Activated CD4-positive, alpha-beta T cell treated with anti-CD3 and anti-CD28 coated beads, Interleukin-2, amount 50 U/mL, for 1 hour (primary cell): ENCODE measurements around the gene PAFAH1B1.
"Not testable (repeated sequence)": the region's sequence is repeated elsewhere in the genome, so short reads cannot be mapped to it uniquely, and the experiment has no call there.

Experiments
- DNase-seq: peaks from one replicate; pipeline ENCODE4 v3.0.0-alpha.2; 2020

Gene PAFAH1B1

DNA sequence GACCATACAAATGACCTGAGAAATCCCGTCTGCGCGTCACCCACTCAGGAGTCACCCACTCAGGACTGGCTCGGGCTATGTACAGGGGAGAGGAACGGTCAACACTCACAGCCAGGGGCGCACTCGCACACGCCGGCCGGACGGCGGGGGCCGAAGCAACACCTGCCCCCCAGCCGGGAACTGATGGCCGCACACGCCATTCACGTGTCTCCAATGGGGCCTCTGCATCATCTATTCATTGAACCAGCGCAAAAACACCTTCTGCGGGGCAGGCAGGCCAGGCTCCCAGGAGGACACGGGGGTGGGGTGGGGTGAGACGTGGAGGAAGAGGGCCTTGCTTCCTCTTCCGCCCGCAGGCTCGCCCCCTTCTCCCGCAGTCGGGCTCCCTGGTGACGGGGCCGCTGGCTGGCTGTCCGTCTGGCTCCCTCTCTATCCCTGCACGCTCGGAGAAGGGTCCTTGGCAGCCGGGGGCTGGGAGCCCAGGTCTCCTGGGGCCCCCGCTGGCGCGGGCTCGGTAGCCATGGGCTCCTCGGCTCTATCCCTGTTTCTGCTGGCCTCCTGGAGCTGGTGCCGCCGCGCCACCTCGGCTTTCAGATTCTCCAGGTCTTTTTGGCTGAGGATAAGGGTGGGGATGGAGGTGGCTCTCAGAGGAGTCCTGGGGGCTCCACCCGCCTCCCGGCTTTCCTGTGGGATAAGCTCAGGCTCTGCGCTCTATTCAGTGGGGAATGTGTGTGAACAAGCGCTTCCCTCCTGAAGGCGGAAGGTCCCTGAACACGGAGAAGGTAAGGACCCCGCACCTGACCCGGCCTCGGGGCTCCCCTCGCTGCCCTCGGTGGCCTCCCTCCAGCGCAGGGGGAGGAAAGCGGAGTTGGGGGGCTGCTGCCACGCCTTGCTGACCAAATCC is 97.0 kb downstream of the PAFAH1B1 start:
- DNase-seq, result no peak

DNA sequence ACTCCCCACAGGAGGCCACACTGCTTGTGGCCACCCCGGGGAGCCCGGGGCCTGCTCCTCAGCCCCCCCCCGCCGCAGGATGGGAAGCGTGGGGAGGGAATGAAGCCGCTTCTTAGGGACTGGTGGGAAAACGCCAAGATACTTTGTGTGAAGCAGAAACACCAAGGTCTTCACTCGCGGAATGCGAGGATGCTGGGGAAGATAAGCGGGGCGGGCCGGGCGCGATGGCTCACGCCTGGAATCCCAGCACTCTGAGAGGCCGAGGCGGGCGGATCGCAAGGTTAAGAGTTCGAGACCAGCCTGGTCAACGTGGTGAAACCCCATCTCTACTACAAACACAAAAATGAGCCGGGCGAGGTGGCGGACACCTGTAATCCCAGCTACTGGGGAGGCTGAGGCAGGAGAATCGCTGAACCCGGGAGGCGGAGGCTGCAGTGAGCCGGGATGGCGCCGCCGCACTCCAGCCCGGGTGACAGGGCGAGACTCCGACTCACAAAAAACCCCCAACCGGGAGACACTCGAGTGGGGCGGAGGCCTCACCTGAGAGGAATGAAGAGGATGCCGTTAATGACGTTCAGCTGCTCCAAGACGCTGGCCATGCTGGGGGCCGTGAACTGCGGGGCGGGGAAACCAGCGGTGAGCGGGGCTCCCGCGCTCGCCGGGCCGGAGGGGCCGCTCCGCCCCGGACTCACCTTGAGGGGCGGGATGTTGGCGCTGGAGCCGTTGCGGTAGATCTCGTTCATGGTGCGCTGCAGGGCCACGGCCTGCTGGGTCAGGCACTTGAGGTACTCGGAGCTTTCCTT is 97.8 kb downstream of the PAFAH1B1 start:
- DNase-seq, result no peak

DNA sequence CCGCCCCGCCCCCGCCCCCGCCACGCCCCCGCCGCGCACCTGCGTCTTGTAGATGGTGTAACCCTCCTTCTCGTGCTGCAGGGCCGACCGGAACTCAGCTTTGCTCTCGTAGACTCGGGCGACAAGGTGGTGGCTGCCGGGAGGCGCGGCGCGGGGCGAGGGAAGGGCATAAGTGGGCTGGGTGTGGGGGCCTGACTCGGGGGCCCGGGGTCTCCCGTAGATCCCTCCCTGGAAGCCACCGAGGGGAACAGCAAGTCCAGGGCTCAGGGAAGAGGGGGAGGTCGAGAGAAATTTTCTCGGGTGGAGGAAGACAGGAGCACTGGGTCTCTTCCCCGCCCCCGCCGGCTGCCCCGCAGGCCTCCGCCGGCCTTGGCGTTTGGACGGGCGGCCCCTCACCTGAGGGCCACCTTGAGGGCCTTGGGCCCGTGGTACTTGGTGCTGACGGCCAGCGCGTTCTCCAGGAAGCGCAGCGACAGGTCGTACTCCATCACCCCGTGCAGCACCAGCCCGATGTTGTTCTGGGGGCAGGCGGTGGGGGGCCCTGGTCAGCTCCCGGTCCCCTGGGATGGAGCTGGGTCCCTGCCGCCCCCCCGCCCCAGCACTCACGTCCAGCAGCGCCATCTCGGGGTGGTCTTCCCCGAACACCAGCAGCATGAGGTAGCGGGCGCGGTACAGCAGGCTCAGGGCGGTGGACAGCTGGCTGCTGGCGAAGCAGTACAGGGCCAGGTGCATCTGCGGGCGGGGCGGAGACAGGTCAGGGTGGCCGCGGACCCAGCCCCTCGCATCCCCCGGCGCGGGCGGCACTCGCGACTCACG is 98.7 kb downstream of the PAFAH1B1 start:
- DNase-seq, result no peak

DNA sequence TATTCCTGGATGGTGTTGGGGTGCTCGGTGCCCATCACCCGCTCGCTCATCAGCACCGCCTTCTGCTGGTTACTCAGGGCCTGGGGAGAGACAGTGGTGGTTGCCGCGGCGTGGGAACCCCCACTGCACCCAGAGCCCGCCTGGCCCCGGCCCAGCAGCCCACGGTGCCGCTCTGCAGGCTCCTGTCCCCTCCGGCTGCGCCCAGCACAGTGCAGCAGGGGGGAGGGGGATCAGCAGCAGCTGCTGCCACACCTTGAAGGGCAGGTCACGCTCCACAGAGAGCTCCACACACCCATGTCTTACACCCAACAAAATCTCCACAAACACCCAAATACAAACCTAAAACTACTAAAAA is 99.3 kb downstream of the PAFAH1B1 start:
- no peak for DNase-seq

DNA sequence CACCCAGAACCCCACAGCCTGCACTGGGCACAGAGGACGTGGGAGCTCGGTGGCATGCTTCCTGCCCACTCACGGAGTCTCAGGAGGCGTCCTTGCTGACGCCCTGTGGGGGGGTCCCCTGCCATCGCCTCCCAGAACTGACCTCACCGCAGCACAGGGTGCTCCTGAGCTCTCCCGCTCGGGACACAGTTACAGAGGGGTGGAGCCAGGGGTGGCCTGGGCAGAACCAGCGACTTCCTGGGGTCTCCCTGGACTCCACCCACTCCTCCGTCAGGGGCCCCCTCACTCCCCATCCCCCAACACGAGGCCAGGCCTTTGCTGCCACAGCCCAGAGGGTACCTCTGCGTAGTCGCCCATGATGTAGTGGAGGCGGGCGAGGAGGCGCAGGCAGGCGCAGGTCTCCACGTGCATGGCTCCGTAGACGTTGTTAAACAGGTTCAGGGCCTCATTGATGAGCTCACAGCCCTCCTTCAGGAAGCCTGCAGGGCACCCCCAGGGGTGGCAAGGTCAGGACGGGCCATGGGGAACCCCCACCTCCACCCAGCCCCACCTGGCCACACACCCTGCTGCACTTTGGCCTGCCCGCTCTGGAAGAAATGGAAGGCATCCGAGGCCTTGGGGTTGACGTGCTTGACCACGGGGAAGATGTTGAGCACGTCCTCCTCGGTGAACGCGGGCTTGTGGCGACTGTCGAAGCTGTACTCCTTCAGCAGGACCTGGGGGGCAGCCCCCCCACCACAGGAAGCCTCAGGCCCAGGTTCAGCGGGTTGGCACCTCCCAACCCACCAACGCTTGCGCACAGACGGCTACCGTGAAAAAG is 100.3 kb downstream of the PAFAH1B1 start:
- DNase-seq, result no peak

DNA sequence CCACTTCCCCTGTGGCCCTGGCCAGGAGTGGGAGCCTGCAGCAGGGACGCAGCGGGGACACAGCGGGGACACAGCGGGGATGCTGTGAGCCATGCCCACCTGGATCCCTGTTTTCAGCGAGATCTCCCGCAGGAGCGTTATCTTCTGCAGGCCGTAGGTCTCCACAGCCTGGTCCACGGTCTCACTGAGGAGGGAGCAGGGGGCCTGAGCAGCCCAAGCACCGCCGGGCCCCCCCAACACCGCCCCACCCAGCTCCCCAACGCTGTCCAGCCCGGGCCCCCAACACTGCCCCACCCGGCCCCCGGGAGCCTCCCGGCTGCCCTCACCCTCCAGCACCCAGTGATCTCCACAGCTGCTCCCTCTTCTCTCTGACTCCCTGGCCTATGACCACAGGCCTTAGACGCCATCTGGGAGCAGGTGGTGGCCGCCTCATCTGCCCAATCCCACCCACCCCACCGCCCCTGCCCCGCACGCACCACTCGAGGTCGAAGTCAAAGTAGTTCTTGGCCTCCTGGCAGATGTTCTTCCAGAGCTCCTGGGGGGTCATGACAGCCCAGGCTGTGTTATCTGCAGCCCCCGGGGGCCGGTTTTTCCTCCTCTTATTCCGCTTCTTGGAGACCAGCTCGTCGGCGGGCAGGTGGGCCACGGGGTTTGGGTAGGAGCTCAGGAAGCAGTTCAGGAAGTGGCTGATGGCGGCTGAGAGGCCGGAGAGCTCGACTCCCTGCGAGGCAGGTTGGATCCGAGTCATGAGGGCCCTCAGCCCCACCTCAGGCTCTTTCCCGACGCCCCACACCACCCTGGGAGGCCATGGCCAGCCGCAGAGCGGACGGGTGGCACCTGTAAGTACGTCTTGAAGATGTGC is 101.2 kb downstream of the PAFAH1B1 start:
- DNase-seq, result no peak

DNA sequence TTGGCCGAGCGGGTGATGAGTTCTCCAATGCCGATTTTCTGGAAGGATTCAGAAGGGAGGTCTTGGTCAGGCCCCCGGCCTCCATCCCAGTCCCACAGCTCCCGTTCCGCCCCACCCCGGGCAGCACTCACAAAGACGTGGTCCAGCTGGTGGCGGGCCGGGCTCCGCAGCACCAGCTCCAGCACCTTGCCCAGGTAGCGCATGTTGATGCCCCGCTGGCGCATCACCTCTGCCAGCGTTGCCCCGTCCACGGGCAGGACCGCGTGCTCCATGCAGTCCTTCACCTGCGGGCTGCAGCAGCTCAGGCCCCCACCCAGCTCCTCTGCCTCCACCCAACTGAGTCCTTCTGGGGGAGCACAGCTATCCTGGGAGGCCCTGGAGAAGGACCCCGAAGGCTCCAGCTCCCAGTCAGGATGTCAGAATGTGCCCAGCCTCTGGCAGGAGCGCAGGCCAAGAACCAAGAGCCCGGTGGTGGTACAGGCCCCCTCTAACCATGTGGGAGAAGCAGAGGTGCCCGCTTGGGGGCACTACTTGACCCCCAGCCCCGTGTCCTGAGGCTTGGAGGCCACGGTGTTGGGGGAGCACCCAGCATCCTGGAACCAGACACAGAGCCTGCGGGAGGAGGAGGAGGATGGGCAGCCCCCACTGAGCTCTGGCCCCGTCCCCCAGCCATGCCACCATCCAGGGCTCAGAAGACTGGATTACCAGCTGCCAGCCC is 101.9 kb downstream of the PAFAH1B1 start:
- DNase-seq, result no peak

DNA sequence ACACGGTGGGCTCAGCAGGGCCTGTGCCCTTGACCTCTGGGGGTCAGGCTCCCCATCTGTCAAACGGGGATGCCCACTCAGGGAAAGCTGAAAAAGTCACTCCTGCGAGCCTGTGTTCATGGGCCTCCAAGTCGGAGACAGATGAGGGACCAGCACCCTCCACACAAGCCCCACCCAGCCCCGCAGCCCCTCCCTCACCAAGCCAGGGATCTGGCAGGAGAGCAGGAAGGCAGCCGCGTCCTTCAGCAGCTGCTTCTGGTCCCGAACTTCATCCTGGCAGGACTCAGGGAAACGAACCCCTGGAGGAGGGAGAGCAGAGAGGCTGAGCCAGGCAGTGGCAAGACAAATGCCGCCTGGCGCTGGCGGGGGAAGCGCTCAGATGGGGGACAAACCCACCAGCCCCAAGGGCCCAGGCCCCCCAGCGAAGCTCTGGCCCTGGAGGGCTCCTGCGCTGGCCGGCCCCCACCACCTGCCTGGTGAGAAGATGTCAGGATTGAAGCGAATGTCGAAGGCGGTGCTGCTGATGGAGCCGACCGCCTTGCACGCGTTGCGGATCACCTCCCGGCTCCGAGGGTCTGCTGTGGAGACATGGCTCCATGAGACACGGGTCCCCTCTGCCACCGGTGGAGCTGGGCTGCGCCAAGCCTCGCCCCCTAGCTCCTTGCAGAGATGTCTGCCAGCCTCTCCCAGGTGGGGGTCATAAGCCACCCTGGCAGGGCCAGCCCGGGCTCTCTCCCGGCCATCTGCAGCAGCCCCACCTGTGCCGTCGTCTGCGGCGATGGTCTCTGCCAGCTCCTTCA is 102.7 kb downstream of the PAFAH1B1 start:
- DNase-seq, result no peak

DNA sequence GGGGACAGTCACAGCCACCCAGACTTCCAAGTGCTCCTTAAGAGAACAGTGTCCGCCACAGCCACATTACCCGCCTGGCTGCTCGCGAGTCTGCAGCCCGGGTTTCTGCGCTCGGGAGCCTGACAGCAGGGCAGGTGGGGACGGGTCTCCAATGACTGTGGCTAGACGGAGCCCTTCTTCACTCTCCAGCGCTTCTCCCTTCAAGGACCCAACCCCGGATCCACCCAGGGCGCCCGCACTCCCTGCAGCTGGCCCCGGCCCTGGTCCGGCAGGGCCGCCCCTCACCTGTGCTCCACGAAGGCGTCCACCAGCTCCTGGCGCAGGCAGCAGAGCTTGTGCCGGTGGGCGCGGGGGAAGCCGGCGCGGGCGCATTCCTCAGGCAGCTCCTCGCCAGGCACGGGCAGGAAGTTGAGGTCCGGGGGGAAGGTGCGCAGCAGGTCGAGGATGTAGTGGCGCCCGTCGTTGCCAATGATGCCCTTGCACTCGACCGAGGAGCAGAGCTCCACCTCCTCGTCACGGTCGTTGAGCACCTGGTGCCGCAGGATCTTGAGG is 104.2 kb downstream of the PAFAH1B1 start:
- no peak for DNase-seq

DNA sequence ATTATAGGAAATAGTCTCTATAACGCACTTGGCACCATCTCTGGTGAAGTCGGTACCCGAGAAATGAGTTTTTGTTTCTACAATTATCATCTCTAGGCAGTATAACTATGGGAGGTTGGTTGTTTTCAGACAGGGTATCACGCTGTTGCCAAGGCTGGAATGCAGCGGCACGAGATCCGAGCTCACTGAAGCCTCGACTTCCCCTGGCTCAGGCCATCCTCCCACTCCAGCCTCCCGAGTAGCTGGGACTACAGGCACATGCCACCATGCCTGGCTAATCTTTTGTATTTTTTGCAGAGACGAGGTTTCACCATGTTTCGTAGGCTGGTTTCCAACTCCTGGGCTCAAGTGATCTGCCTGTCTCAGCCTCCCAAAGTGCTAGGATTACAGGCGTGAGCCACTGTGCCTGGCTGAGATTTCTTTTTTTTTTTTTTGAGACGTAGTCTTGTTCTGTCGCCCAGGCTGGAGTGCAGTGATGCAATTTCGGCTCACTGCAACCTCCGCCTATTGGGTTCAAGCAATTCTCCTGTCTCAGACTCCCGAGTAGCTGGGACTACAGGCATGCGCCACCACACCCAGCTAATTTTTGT is 105.9 kb downstream of the PAFAH1B1 start:
- DNase-seq, result not testable (repeated sequence)

DNA sequence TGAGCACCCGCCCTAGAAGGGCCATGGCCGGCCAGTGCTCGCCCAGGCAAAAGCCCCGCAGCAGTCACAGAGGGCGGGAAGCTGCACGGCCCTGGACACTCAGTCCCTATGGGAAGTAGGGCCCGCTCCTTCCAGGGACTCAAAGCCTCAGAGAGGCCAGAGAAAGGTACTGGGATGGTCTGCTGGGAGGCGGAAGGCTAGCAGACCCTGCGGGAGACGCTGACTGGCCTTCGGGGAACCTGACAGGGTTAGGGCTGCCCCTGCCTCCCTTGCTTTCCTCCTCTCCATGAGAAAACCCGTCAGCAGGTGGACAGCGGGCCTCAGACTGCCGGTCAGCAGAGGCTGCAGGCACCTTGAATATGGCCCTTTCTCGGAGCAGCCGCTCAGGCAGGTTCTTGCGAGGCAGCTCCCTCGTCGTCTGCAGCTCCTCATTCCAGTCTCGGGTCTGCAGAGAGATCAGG is 106.6 kb downstream of the PAFAH1B1 start:
- no peak for DNase-seq

DNA sequence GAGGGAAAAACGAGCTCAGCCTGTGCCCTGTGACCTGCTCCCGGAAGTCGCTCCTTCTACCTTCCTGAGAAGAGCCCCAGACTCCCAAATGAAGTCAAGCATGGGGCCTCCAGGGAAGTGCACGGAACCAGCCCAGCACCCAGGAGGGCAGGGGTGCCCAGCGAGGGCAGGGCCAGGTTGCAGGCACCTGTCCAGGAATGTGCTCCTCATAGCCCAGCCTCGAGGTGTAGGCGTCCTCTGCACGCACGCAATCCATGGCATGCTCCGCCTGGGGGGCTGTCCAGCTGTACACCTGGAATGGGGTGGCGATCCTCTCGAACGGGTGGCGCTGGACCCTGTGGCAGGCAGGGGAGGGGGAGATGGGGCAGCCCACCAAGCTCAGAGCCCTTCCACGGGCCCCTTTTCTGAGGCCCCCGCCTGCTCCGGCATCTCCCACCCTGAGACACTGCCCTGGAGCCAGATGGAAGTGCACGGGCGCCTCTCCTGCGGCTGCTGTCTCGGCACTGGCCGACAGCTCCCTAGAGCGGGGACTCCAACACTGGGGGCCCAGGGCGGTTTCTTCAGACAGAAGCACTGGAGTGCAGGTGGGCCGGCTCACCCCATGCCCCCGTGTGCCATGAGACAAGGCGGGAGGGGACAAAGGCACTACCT is 107.2 kb downstream of the PAFAH1B1 start:
- DNase-seq, result no peak

DNA sequence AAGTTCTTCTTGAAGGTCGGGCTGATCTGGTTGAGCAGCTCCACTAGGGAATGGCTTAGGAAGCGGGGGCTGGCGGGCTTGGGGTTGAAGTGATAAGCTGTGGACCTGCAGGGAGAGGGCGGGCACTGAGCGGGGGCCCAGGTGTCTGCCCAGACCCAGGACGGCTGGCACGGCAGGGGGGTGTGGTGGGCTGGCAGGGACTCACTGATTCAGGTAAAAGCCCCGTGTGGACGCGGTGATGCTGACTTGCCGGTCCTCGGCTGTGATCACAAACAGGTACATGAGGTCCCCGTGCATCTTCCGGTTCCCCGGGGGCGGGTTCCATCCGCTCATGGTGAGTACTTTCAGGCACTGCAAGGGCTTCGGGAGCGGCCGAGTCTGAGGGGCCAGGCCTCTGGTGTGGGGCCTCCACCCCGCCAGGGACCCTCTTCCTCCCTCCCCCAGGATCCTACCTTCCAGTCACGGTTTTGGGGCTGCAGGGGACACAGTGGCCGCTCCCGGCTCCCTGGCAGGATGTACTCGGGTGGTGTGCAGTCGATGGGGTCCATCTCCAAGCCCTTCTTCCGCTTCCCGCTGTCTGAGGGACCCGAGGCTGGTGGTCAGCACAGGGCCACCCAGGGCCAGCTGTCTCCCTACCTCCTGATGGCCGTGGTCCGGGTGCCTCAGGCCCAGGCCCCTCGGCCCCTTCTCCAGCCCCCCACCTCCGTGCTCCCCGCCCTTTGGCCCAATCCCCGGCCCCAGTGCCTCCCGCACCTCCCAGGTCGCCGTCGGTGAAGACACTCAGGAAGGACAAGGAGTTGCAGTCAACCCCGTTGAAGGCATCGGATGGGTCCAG is 107.9 kb downstream of the PAFAH1B1 start:
- no peak for DNase-seq

DNA sequence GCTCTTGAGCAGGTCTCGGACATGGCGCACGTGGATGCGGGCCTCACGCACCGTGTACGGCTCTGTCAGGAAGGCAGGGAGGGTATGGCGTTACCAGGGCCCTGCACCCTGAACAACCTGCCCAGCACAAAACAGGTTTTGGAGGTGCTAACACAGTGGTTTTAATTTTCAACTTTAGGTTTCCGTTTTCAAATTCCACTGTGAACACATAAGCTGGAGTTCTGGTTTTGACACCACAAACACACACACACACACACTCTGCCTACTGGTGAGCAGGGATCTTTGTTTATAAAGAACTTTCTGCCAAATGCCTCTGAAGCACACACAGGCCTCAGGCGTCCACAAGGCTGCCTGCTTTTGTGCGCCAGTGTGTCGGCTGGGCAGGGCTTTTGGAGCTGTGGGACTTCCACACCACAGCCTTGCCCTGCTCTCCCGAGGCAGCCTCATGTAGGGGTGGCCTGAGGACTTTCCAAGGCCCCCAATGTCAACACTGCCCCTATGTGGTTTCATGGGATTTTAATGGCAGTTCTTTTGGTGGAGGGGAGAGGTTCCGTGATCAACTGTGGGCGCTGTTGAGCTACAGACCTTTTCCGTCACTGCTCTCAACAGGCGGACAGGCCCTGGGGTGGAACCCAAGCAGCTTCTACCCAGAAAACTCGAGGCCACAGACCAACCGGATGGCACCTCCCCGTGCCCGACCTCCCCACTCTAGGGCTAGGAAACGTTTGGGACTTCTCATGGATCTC is 108.7 kb downstream of the PAFAH1B1 start:
- DNase-seq, result no peak

DNA sequence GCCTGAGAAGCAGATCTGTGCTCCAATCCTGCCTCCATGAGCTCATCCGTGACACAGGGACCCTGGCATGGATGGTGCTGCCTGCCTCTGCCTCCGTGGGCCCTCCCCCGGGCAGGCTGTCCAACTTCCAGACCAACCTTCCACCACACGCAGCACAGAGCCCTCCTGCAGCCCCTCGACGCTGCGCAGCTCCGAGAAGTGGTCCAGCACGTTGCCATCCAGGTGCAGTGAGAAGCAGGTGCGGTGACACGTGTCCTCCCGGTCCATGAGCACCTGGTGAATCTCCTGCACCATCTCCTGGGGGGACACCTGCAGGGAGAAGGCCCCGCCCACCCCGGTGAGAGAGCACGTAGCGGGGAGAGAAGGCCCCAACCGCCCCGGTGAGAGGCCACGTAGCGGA is 109.7 kb downstream of the PAFAH1B1 start:
- DNase-seq, result no peak

DNA sequence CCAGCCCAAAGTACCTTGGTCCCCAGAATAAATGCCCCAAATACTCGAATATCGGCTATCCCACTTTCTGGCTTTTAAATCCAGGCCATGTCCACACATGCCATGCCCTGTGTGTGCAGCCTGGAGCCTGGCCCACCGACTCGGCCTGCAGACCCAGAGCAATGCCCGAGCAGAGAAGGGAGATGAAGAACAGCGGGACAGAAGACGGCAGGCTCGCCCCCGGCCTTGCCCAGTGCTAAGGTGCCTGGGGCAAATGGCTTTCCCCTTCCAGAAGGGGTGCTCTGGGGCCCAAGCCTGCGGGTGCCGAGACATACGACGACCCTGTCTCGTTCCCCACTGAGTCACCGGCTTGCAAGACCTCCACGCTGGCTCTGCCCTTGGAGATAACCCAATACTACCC is 110.2 kb downstream of the PAFAH1B1 start:
- DNase-seq, result no peak
